Kasumi-1 (cell line): ENCODE data around the gene STAT2.
"Not testable (repeated sequence)": the region's sequence is repeated elsewhere in the genome, so short reads cannot be mapped to it uniquely, and the experiment has no call there.

Experiments used
- DNase-seq, 2 experiments: peaks; one replicate each; lab custom pipeline; 2025; lab: John Stamatoyannopoulos, UW

The STAT2 gene

GRCh38 chr12:56362130-56363059 is 2.5 kb upstream of the STAT2 start, which contains the start of gene APOF:
TSS of gene APOF (minus strand) at chr12:56362857. CDS start at chr12:56362745, 112 bp downstream.
- no peak for DNase-seq

GRCh38 chr12:56361487-56362129 is 1.7 kb upstream of the STAT2 start:
- no peak for DNase-seq

GRCh38 chr12:56358836-56359532 is 923 bp downstream of the STAT2 start:
- peak; percentile 45 to 54 for DNase-seq

- no peak for DNase-seq
These were observed 8.6 kb downstream of the STAT2 start for GRCh38 chr12:56351325-56351724.

DNA sequence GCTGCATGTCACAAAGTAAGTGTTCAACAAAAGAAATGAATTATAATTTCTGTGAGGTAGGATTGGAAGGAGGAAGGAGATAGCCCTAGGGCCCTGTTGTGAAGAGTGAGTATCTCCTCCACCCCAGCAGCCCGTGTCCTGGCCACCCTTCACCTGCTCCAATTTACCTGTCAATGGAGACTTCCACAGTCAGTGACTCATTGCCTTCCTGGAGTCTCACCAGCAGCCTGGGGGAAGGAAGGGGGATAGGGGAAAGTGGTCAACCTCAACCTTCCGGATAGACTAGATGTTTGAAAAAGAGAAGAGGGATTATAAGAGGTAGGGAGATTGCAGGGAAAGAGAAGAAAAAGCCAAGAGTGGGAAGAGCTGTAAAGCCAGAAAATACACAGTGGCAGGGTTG is 9.2 kb downstream of the STAT2 start:
- no peak for DNase-seq

DNA sequence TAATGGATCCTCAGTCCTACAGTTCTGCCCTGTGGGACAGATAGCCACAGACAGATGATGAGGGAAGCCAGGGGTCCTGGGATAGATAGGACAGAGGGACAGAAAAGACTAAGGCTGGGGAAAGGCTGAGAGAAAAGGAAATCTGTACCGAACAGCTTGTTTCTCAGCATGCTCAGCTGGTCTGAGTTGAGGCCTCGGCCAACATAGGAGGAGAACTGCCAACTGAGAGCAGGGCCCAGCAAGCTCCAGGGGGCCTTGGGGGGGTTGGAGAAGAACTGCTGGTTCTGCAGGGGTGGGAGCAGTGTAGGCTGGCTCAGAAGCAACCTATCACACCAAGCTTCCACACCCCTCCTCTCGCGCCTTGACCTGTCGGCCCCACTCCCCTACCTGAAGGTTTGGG is 11.1 kb downstream of the STAT2 start:
- no peak for DNase-seq

GRCh38 chr12:56347255-56347654 is 12.7 kb downstream of the STAT2 start:
- DNase-seq = not testable (repeated sequence)

GRCh38 chr12:56346675-56347074 is 13.2 kb downstream of the STAT2 start:
- DNase-seq = no peak

DNA sequence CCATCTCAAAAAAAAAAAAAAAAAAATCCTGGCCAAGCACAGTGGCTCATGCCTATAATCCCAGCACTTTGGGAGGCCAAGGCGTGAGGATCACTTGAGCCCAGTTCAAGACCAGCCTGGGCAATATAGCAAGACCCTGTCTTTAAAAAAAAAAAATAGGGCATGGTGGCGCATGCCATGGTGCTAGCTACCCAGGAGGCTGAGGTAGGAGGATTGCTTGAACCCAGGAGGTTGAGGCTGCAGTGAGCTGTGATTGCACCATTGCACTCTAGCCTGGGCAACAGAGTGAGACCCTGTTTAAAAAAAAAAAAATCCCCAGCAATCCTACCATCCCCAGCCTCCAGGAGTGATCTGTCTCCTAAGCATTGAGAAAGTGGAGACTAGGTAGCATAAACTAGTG is 17.6 kb downstream of the STAT2 start:
- not testable (repeated sequence) for DNase-seq

DNA sequence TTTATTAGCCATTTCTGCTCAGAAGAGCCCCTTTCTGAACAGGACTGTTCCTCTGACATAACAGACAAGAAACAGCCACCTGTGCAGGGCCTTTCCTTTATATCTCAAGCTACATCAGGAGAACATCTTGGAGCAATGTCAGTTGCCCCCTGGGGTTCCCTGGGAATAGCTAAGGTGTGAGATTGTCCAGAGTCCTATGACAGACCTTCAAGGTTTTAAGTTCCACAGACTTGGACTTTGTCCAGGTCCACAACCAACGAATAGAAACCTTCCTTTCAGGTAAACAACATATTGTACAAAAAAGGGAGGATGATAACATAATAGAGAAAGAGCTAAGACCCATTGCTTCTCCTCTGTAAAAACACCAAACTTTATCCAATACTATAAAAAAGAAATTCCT is 18.3 kb downstream of the STAT2 start:
- DNase-seq = no peak

GRCh38 chr12:56339158-56339422 is 20.8 kb downstream of the STAT2 start:
- DNase-seq = no peak

- no peak for DNase-seq
These were observed 21.4 kb downstream of the STAT2 start, which contains the start of gene IL23A for GRCh38 chr12:56338308-56339157. TSS of gene IL23A (plus strand) at chr12:56338884. CDS start at chr12:56339045, 161 bp downstream.

- no peak for DNase-seq
These were observed 22.1 kb downstream of the STAT2 start for GRCh38 chr12:56337753-56338251.

- no peak for DNase-seq
These were observed 23.3 kb downstream of the STAT2 start for GRCh38 chr12:56336361-56337167.

DNA sequence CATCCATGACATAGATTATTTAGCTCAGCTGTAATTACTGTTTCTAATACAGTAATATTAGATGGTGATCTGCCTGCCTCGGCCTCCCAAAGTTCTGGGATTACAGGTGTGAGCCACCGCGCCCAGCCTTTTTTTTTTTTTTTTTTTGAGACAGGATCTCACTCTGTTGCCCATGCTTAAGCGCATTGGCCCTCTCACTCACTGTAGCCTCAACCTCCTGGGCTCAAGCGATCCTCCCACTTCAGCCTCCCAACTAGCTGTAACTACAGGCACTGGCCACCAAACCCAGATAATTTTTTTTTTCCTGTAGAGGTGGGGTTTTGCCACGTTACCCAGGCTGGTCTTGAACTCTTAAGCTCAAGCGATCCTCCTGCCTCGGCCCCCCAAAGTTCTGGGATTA is 24.4 kb downstream of the STAT2 start:
- DNase-seq = not testable (repeated sequence)

GRCh38 chr12:56334490-56334793 is 25.5 kb downstream of the STAT2 start:
- peak in 1 of 2 experiments; percentile 43 for DNase-seq

- peak; percentile 98 to 99 for DNase-seq
These were observed 26.0 kb downstream of the STAT2 start, which contains the start of gene PAN2 for GRCh38 chr12:56333679-56334489. TSS of gene PAN2 (minus strand) at chr12:56334000. CDS start at chr12:56333094, 906 bp downstream.

GRCh38 chr12:56333197-56333678 is 26.7 kb downstream of the STAT2 start:
- no peak for DNase-seq

GRCh38 chr12:56332512-56333196 is 27.3 kb downstream of the STAT2 start:
- no peak for DNase-seq
